A549 (cell line): ENCODE data around the gene GREM1. TPM values are rescaled to one million over a fixed set of nuclear protein-coding genes. Genes with fewer than 3 reads are reported as not detected.
A peak's percentile ranks its signal among the peaks of the same experiment; 100 is the strongest.

Experiments used
- ATAC-seq, 2 experiments: fragments of 200-7000 bp in 1 of 2; fragments of >200 bp in 1 of 2; cut with Nextera tagmentation in 1 of 2; cut with Tn5 transposase in 1 of 2; 3 replicates each; pipeline versions ENCODE4 v1.8.0 to v1.9.1; 2018 to 2020; ENCODE audit warnings: mild to moderate bottlenecking in 1 of 2, moderate library complexity in 1 of 2
- CTCF ChIA-PET: fragments of 300-600 bp; sonication (Branson Sonifier 250); formaldehyde crosslinking; extraction: SDS; loops from one replicate; lab custom pipeline; 2021; ENCODE audit warnings: antibody characterized with exemption, inconsistent platforms; lab: Yijun Ruan, JAX
- POLR2A ChIA-PET: fragments of 350-600 bp; formaldehyde crosslinking; extraction: SDS; loops from one replicate; lab custom pipeline; 2021; ENCODE audit warnings: antibody characterized with exemption, inconsistent platforms; lab: Yijun Ruan, JAX
- DNase-seq, 2 experiments: peaks; one replicate each; pipeline versions ENCODE4 v3.0.0 to v3.0.0-alpha.2; 2011 to 2016; ENCODE audit warnings: low read depth in 1 of 2, low spot score in 1 of 2
- FAIRE-seq: peaks from 2 replicates; lab custom pipeline; 2011; peaks lifted over from hg19 to GRCh38; lab: Jason Lieb, UNC
- H3K27ac ChIP-seq, 2 experiments: fragments of >200 bp; sonication (Bioruptor Twin); formaldehyde crosslinking; 3 replicates each; pipeline ENCODE4 v1.5.1; 2016 to 2017
- H3K4me1 ChIP-seq: fragments of >200 bp; sonication (Bioruptor Twin); formaldehyde crosslinking; 3 replicates; pipeline ENCODE4 v1.6.1; 2016
- H3K4me2 ChIP-seq: fragments of >200 bp; sonication (Bioruptor Twin); formaldehyde crosslinking; 3 replicates; pipeline ENCODE4 v1.6.1; 2016
- H3K4me3 ChIP-seq: fragments of >200 bp; sonication (Bioruptor Twin); formaldehyde crosslinking; 3 replicates; pipeline ENCODE4 v1.5.1; 2016
- H3K9me3 ChIP-seq: fragments of >200 bp; sonication (Bioruptor Twin); formaldehyde crosslinking; 3 replicates; pipeline ENCODE4 v1.6.1; 2016
- BHLHE40 ChIP-seq: IDR thresholded peaks from 2 replicates; pipeline ENCODE4 v1.6.1; 2012; ENCODE audit warnings: low read depth, low read length, inconsistent platforms
- CBX2 ChIP-seq: fragments of 200-600 bp; sonication (generic); IDR thresholded peaks from 2 replicates; pipeline ENCODE4 v1.6.1; 2016; ENCODE audit warnings: low read depth, mild to moderate bottlenecking, borderline replicate concordance
- CBX8 ChIP-seq: fragments of 200-600 bp; sonication (generic); IDR thresholded peaks from 2 replicates; pipeline ENCODE4 v1.6.1; 2016
- CEBPB ChIP-seq, 2 experiments: fragments of >200 bp in 1 of 2; sonication (Bioruptor Twin) in 1 of 2; formaldehyde crosslinking in 1 of 2; IDR thresholded peaks; 2 replicates each; pipeline ENCODE4 v1.6.1; 2012 to 2016
- CHD2 ChIP-seq: fragments of 150-350 bp; IDR thresholded peaks from 2 replicates; pipeline ENCODE4 v1.6.1; 2014; ENCODE audit warnings: low read length; ENCODE audit not compliant: partially characterized antibody
- CHD4 ChIP-seq: fragments of 200-600 bp; sonication (generic); IDR thresholded peaks from 2 replicates; pipeline ENCODE4 v1.6.1; 2016; ENCODE audit warnings: antibody characterized with exemption, mild to moderate bottlenecking, borderline replicate concordance
- FOSL2 ChIP-seq, 2 experiments: fragments of 450-650 bp in 1 of 2; fragments of >200 bp in 1 of 2; sonication (Bioruptor Twin) in 1 of 2; formaldehyde crosslinking; IDR thresholded peaks; 2 replicates each; pipeline versions ENCODE4 v1.5.0 to v1.6.1; 2016 to 2020; ENCODE audit warnings: mild to moderate bottlenecking in 1 of 2, moderate library complexity in 1 of 2
- HDAC2 ChIP-seq: fragments of 200-600 bp; sonication (generic); IDR thresholded peaks from 2 replicates; pipeline ENCODE4 v1.6.1; 2016
- HEYL ChIP-seq: fragments of 250-450 bp; sonication (Bioruptor Pico); IDR thresholded peaks from 2 replicates; pipeline ENCODE4 v1.8.0; 2021; ENCODE audit warnings: mild to moderate bottlenecking, moderate library complexity
- HOXB13 ChIP-seq: fragments of 250-450 bp; sonication (Bioruptor Pico); IDR thresholded peaks from 2 replicates; pipeline ENCODE4 v1.5.0; 2020; ENCODE audit warnings: low read depth, mild to moderate bottlenecking, moderate library complexity
- JUN ChIP-seq, 2 experiments: fragments of >200 bp; sonication (Bioruptor Twin); formaldehyde crosslinking; IDR thresholded peaks; 2 replicates in 1 of 2; 3 replicates in 1 of 2; pipeline ENCODE4 v1.6.1; 2016 to 2017
- MAFK ChIP-seq: fragments of 450-650 bp; IDR thresholded peaks from 2 replicates; pipeline ENCODE4 v1.6.1; 2014; ENCODE audit not compliant: partially characterized antibody
- MAX ChIP-seq: IDR thresholded peaks from 2 replicates; pipeline ENCODE4 v1.6.1; 2012
- MYC ChIP-seq: IDR thresholded peaks from 2 replicates; pipeline ENCODE4 v1.6.1; 2012; ENCODE audit warnings: mild to moderate bottlenecking, inconsistent platforms, low read length, improper control_type of control experiment, borderline replicate concordance
- NR3C1 ChIP-seq: fragments of >200 bp; sonication (Bioruptor Twin); formaldehyde crosslinking; IDR thresholded peaks from 3 replicates; pipeline ENCODE4 v1.6.1; 2017
- PBX3 ChIP-seq: IDR thresholded peaks from 2 replicates; pipeline ENCODE4 v1.6.1; 2012
- PHF8 ChIP-seq: fragments of 200-600 bp; sonication (generic); IDR thresholded peaks from 2 replicates; pipeline ENCODE4 v1.6.1; 2016; ENCODE audit warnings: low read depth, mild to moderate bottlenecking, antibody characterized with exemption, moderate library complexity, borderline replicate concordance
- RAD21 ChIP-seq, 2 experiments: fragments of >200 bp in 1 of 2; sonication (Bioruptor Twin) in 1 of 2; formaldehyde crosslinking in 1 of 2; IDR thresholded peaks in 1 of 2; conservative IDR thresholded peaks in 1 of 2; 2 replicates in 1 of 2; 3 replicates in 1 of 2; pipeline ENCODE4 v1.6.1; 2012 to 2018; ENCODE audit warnings: inconsistent platforms in 1 of 2
- RFX5 ChIP-seq: fragments of 450-650 bp; IDR thresholded peaks from 2 replicates; pipeline ENCODE4 v1.7.1; 2014; ENCODE audit warnings: antibody characterized with exemption, mild to moderate bottlenecking, moderate library complexity
- TP53 ChIP-seq: fragments of 250-450 bp; sonication (Bioruptor Pico); IDR thresholded peaks from 2 replicates; pipeline ENCODE4 v1.5.0; 2021; ENCODE audit warnings: mild to moderate bottlenecking, moderate library complexity
- ZC3H11A ChIP-seq: fragments of 450-650 bp; IDR thresholded peaks from 2 replicates; pipeline ENCODE4 v1.6.1; 2014; ENCODE audit warnings: antibody characterized with exemption, mild to moderate bottlenecking
- ZSCAN20 ChIP-seq: fragments of 250-450 bp; sonication (Bioruptor Pico); IDR thresholded peaks from 2 replicates; pipeline ENCODE4 v1.8.0; 2022; ENCODE audit warnings: mild to moderate bottlenecking, moderate library complexity
- WGBS: methylation state at CpG from one replicate; pipeline ENCODE4 v1.1.6; 2017; ENCODE audit errors: missing lambda C conversion rate; 5-methylcytosine and 5-hydroxymethylcytosine counted together
- polyA plus RNA-seq, 4 experiments: library from polyadenylated mRNA; depleted of rRNA in 3 of 4; stranded (reverse); fragments of >200 nt; fragmentation: RNase III in 1 of 4; extraction: RNeasy Plus Mini Kit Qiagen cat#74134 plus additional on column Dnase treatment in 1 of 4; gene quantifications; 2 replicates in 3 of 4; 3 replicates in 1 of 4; pipeline ENCODE4 v1.2.3, GENCODE V29; 2011 to 2017
- TF ChIP-seq, protein P1 (sequence below): fragments of >200 bp; sonication (Bioruptor Twin); formaldehyde crosslinking; IDR thresholded peaks from 3 replicates; pipeline ENCODE4 v1.5.1; 2016
- TF ChIP-seq, protein P2 (sequence below): fragments of 450-650 bp; IDR thresholded peaks from 2 replicates; pipeline ENCODE4 v1.6.1; 2014; ENCODE audit warnings: antibody characterized with exemption
- TF ChIP-seq, protein P3 (sequence below): fragments of 200-600 bp; sonication (generic); IDR thresholded peaks from 2 replicates; pipeline ENCODE4 v1.6.1; 2016; ENCODE audit warnings: antibody characterized with exemption, mild to moderate bottlenecking, moderate library complexity

GREM1 gene
- polyA plus RNA-seq, 2 of the 4 experiments (the other 2 are of a cell fraction): 4.4 to 10.5 TPM

DNA sequence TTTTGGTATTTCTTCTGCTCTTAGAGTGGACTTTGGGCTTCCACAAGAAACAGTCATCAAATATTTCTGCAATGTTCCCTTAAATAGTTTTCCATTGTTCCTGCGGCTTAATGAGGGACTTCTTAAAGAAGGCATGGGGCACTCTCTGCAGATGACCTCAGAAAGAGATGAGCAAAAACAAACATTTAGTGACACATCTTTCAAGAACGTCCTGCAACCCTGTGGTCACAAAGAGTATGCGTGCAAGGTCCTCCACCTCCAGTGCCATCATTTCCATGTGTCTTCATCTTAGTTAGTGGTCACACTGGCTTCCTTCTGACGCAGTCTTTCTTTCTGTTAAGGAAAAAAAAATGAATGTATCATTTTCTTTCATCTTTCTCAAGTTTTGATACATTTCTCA lies 56.2 kb downstream of the GREM1 start (continued):
- TF ChIP-seq, protein P1, sequence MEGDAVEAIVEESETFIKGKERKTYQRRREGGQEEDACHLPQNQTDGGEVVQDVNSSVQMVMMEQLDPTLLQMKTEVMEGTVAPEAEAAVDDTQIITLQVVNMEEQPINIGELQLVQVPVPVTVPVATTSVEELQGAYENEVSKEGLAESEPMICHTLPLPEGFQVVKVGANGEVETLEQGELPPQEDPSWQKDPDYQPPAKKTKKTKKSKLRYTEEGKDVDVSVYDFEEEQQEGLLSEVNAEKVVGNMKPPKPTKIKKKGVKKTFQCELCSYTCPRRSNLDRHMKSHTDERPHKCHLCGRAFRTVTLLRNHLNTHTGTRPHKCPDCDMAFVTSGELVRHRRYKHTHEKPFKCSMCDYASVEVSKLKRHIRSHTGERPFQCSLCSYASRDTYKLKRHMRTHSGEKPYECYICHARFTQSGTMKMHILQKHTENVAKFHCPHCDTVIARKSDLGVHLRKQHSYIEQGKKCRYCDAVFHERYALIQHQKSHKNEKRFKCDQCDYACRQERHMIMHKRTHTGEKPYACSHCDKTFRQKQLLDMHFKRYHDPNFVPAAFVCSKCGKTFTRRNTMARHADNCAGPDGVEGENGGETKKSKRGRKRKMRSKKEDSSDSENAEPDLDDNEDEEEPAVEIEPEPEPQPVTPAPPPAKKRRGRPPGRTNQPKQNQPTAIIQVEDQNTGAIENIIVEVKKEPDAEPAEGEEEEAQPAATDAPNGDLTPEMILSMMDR: no peak
- TF ChIP-seq RAD21 (conservative IDR thresholded peaks at IDR 0.05 in 1 of 2, IDR thresholded peaks at IDR 0.05 in 1 of 2) (peak; percentile 26 to 50; a peak in 3 of 5 replicates), JUN (IDR thresholded peaks at IDR 0.05) (peak; percentile 72 to 89; a peak in 3 of 5 replicates), ZSCAN20 (CRISPR knock-in tag) (no peak), RFX5 (no peak), CBX2 (no peak), ZC3H11A (no peak), CHD2 (no peak), HOXB13 (CRISPR knock-in tag) (no peak)

DNA sequence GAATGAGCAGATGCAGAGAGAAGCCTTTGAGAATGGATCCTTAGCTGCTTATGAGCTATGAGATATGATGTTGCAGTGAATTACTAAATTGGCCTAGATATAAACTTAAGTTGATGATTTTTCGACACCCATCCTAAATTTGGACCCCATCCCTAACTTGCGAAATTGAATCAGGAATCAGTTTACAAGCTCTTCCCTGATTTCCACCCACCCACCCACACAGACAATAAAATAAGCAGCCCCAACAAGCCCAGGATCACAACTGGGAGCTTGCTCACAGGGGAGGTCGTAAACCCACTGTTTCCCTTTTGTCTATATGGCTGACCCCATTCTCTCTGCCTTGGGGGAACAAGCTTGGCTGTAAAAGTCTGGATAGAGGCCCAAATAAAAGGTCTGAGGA lies 57.3 kb downstream of the GREM1 start:
- Histone ChIP-seq H3K4me2 (no peak overlapping the region), H3K9me3 (peaks cover 14% of the 10 kb centered on the region)
- POLR2A ChIA-PET: no interaction called here
- ATAC-seq: no peak
- CTCF ChIA-PET: interaction anchor here (0.7 to 2.0 kb wide), 7 partner anchors 10 to 219 kb away, joined by 3 to 10 read pairs (median 5); no protein-coding TSS in a partner anchor
- WGBS: 90% methylated on average over 3 of the region's 3 CpGs
- no peak for TF ChIP-seq FOSL2 (IDR thresholded peaks at IDR 0.05)
- no peak for TF ChIP-seq FOSL2 (CRISPR knock-in tag; IDR thresholded peaks at IDR 0.05)
- TF ChIP-seq MAFK: no peak
- TF ChIP-seq CEBPB (IDR thresholded peaks at IDR 0.05): no peak
- TF ChIP-seq, protein P2, sequence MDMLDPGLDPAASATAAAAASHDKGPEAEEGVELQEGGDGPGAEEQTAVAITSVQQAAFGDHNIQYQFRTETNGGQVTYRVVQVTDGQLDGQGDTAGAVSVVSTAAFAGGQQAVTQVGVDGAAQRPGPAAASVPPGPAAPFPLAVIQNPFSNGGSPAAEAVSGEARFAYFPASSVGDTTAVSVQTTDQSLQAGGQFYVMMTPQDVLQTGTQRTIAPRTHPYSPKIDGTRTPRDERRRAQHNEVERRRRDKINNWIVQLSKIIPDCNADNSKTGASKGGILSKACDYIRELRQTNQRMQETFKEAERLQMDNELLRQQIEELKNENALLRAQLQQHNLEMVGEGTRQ: no peak
- no peak for TF ChIP-seq HEYL (CRISPR knock-in tag)
- no peak for TF ChIP-seq CBX8
- no peak for TF ChIP-seq NR3C1
- TF ChIP-seq RFX5: no peak
- TF ChIP-seq MYC: no peak
- TF ChIP-seq BHLHE40: no peak
- TF ChIP-seq, protein P3, sequence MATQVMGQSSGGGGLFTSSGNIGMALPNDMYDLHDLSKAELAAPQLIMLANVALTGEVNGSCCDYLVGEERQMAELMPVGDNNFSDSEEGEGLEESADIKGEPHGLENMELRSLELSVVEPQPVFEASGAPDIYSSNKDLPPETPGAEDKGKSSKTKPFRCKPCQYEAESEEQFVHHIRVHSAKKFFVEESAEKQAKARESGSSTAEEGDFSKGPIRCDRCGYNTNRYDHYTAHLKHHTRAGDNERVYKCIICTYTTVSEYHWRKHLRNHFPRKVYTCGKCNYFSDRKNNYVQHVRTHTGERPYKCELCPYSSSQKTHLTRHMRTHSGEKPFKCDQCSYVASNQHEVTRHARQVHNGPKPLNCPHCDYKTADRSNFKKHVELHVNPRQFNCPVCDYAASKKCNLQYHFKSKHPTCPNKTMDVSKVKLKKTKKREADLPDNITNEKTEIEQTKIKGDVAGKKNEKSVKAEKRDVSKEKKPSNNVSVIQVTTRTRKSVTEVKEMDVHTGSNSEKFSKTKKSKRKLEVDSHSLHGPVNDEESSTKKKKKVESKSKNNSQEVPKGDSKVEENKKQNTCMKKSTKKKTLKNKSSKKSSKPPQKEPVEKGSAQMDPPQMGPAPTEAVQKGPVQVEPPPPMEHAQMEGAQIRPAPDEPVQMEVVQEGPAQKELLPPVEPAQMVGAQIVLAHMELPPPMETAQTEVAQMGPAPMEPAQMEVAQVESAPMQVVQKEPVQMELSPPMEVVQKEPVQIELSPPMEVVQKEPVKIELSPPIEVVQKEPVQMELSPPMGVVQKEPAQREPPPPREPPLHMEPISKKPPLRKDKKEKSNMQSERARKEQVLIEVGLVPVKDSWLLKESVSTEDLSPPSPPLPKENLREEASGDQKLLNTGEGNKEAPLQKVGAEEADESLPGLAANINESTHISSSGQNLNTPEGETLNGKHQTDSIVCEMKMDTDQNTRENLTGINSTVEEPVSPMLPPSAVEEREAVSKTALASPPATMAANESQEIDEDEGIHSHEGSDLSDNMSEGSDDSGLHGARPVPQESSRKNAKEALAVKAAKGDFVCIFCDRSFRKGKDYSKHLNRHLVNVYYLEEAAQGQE: no peak
- no peak for TF ChIP-seq PHF8
- no peak for TF ChIP-seq CHD4
- TF ChIP-seq CHD2: no peak
- TF ChIP-seq TP53 (CRISPR knock-in tag): no peak
- TF ChIP-seq ZSCAN20 (CRISPR knock-in tag): no peak
- no peak for TF ChIP-seq HDAC2
- no peak for TF ChIP-seq PBX3
- TF ChIP-seq MAX: no peak
- TF ChIP-seq, all 56 proteins: peak for 0
- Histone ChIP-seq H3K4me3 (no peak overlapping the region), H3K27ac (peak overlapping the region; percentile 72 to 80), H3K4me1 (peaks cover 22% of the 10 kb centered on the region)
- DNase-seq (no peak), FAIRE-seq (no peak)
